Stimulated activated CD4-positive, alpha-beta T cell treated with anti-CD3 and anti-CD28 coated beads, Interleukin-4, amount 100 ng/mL, for 4 hours (primary cell): ENCODE data around the gene TMIGD3.

Experiments used
- DNase-seq, 2 experiments: peaks; one replicate each; pipeline ENCODE4 v3.0.0-alpha.2; 2020

TMIGD3 gene

GRCh38 chr1:111446967-111447892 is 56.2 kb downstream of the TMIGD3 start:
- DNase-seq = no peak

GRCh38 chr1:111446546-111446945 is 56.9 kb downstream of the TMIGD3 start:
- DNase-seq = no peak

GRCh38 chr1:111444031-111444430 is 59.4 kb downstream of the TMIGD3 start:
- DNase-seq = no peak

- no peak for DNase-seq
Observed at GRCh38 chr1:111442457-111442856, 61.0 kb downstream of the TMIGD3 start.

GRCh38 chr1:111441573-111442192 is 61.8 kb downstream of the TMIGD3 start:
- DNase-seq = peak; percentile 50 to 51

GRCh38 chr1:111439461-111440351 is 63.7 kb downstream of the TMIGD3 start:
- no peak for DNase-seq

- DNase-seq = no peak
Observed at GRCh38 chr1:111436726-111437125, 66.7 kb downstream of the TMIGD3 start.
